Liver (tissue), 9 donors: Measurements from ENCODE around the gene TAB3. TPM values are rescaled to one million over a fixed set of nuclear protein-coding genes. Genes with fewer than 3 reads are reported as not detected.

Experiments
- DNase-seq: peaks from one replicate; pipeline ENCODE4 v3.0.0-alpha.2; 2017; ENCODE audit warnings: low spot score
- H3K27ac ChIP-seq, 2 donors: one replicate each; pipeline ENCODE4 v1.7.0; 2013; ENCODE audit warnings: inconsistent platforms in 2 of 2, low read length in 2 of 2, control low read depth in 1 of 2, low read depth in 1 of 2, mild to moderate bottlenecking in 1 of 2
- H3K27me3 ChIP-seq, 4 donors: one replicate each; pipeline versions ENCODE4 v1.6.1 to v1.7.0; 2013; ENCODE audit warnings: low read length in 3 of 4, inconsistent platforms in 1 of 4, mild to moderate bottlenecking in 1 of 4, moderate library complexity in 1 of 4; ENCODE audit not compliant: control insufficient read depth in 4 of 4, insufficient read depth in 4 of 4
- H3K36me3 ChIP-seq, 4 donors: one replicate each; pipeline versions ENCODE4 v1.6.1 to v1.7.0; 2013; ENCODE audit warnings: low read length in 3 of 4, mild to moderate bottlenecking in 3 of 4, low read depth in 1 of 4, moderate library complexity in 1 of 4; ENCODE audit not compliant: control insufficient read depth in 4 of 4, insufficient read depth in 3 of 4
- H3K4me1 ChIP-seq, 4 donors: one replicate each; pipeline versions ENCODE4 v1.6.1 to v1.7.0; 2013; ENCODE audit warnings: low read length in 3 of 4, mild to moderate bottlenecking in 3 of 4, moderate library complexity in 1 of 4; ENCODE audit not compliant: control insufficient read depth in 4 of 4, insufficient read depth in 4 of 4
- H3K4me3 ChIP-seq, 3 donors: one replicate each; pipeline versions ENCODE4 v1.6.1 to v1.7.0; 2013; ENCODE audit warnings: low read length in 3 of 3, control low read depth in 1 of 3, low read depth in 1 of 3, mild to moderate bottlenecking in 1 of 3
- H3K9ac ChIP-seq, 2 donors: one replicate each; pipeline ENCODE4 v1.7.0; 2013; ENCODE audit warnings: low read length in 2 of 2, mild to moderate bottlenecking in 2 of 2, moderate library complexity in 2 of 2, control low read depth in 1 of 2, low read depth in 1 of 2
- H3K9me3 ChIP-seq, 4 donors: one replicate each; pipeline versions ENCODE4 v1.6.1 to v1.7.0; 2013; ENCODE audit warnings: low read length in 3 of 4; ENCODE audit not compliant: control insufficient read depth in 4 of 4
- FOXA2 ChIP-seq: IDR thresholded peaks from 2 replicates; pipeline ENCODE4 v1.6.1; 2016; ENCODE audit warnings: antibody characterized with exemption
- HNF4A ChIP-seq, 2 donors: conservative IDR thresholded peaks; 2 replicates each; pipeline ENCODE4 v1.6.1; 2016; ENCODE audit warnings: antibody characterized with exemption in 2 of 2, mild to moderate bottlenecking in 2 of 2
- HNF4G ChIP-seq: IDR thresholded peaks from 2 replicates; pipeline ENCODE4 v1.6.1; 2016; ENCODE audit warnings: antibody characterized with exemption
- RXRA ChIP-seq, 2 donors: IDR thresholded peaks; 2 replicates each; pipeline ENCODE4 v1.6.1; 2017 to 2018; ENCODE audit warnings: antibody characterized with exemption in 2 of 2, mild to moderate bottlenecking in 1 of 2
- SP1 ChIP-seq: IDR thresholded peaks from 2 replicates; pipeline ENCODE4 v1.6.1; 2018; ENCODE audit warnings: antibody characterized with exemption, mild to moderate bottlenecking
- YY1 ChIP-seq: IDR thresholded peaks from 2 replicates; pipeline ENCODE4 v1.6.1; 2016; ENCODE audit warnings: antibody characterized with exemption, mild to moderate bottlenecking
- WGBS: extraction: QIAGEN DNeasy Blood & Tissue Kit; methylation state at CpG from one replicate; pipeline ENCODE4 v1.1.7; 2013; 5-methylcytosine and 5-hydroxymethylcytosine counted together
- polyA plus RNA-seq, 2 donors: library from polyadenylated mRNA; stranded (reverse) in 1 of 2; unstranded in 1 of 2; fragments of 200-250 nt in 1 of 2; fragments of >200 nt in 1 of 2; fragmentation: Nextera tagmentation in 1 of 2; extraction: Ambion mirVana in 1 of 2; gene quantifications; one replicate each; pipeline versions ENCODE4 v1.2.1 to v1.2.3, GENCODE V29; 2013 to 2015
- total RNA-seq, 2 donors: library from RNA; depleted of rRNA; stranded (reverse); fragments of >200 nt; gene quantifications; one replicate each; pipeline ENCODE4 v1.2.3, GENCODE V29; 2014
- TF ChIP-seq, protein P1 (sequence below): IDR thresholded peaks from 2 replicates; pipeline ENCODE4 v1.6.1; 2016; ENCODE audit warnings: antibody characterized with exemption
- TF ChIP-seq, protein P2 (sequence below): IDR thresholded peaks from 2 replicates; pipeline ENCODE4 v1.6.1; 2016; ENCODE audit warnings: antibody characterized with exemption, mild to moderate bottlenecking
- TF ChIP-seq, protein P3 (sequence below): IDR thresholded peaks from 2 replicates; pipeline ENCODE4 v1.6.1; 2016; ENCODE audit warnings: antibody characterized with exemption
- TF ChIP-seq, protein P4 (sequence below): IDR thresholded peaks from 2 replicates; pipeline ENCODE4 v1.6.1; 2016; ENCODE audit warnings: antibody characterized with exemption
- donor health status: healthy.
- donor health status: healthy.
- donor health status: healthy.
- donor health status: healthy.
- donor health status: healthy.

The TAB3 gene
- total and polyA plus RNA-seq, 4 donors: 10.0 to 32.2 (median 17.4) TPM

DNA sequence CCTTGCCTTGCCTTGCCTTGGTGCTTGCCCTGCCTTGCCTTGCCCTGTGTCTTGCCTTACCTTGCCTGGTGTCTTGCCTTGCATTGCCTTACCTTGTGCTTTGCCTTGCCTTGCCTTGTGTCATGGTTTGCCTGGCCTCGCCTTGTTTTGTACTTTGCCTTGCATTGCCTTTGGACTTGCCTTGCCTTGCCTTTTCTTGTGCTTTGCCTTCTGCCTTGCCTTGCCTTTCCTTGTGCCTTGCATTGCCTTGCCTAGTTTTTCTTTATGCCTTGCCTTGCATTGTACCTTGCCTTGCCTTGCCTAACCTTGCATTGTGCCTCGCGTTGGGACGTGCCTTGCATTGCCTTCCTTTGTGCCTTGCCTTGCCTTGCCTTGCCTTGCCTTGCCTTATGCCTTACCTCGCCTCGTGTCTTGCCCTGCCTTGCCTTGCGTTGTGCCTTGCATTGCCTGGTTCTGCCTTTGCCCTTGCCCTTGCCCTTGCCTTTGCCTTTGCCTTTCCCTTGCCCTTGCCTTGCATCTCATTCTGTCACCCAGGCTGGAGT is 82.8 kb downstream of the TAB3 start:
- Histone ChIP-seq H3K4me3 (no peak overlapping the region), H3K9ac (no peak overlapping the region), H3K9me3 (peaks cover 0 to 33% (median 6%) of the 10 kb centered on the region in 4 donors), H3K4me1 (no peaks in the 10 kb centered on the region), H3K27me3 (no peaks in the 10 kb centered on the region), H3K36me3 (no peaks in the 10 kb centered on the region), H3K27ac (no peak overlapping the region)
- no peak for DNase-seq
- TF ChIP-seq, protein P1, sequence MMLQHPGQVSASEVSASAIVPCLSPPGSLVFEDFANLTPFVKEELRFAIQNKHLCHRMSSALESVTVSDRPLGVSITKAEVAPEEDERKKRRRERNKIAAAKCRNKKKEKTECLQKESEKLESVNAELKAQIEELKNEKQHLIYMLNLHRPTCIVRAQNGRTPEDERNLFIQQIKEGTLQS: no peak
- TF ChIP-seq YY1 (no peak), HNF4G (no peak), FOXA2 (no peak), RXRA (IDR thresholded peaks at IDR 0.05) (no peak), SP1 (no peak)
- TF ChIP-seq, protein P2, sequence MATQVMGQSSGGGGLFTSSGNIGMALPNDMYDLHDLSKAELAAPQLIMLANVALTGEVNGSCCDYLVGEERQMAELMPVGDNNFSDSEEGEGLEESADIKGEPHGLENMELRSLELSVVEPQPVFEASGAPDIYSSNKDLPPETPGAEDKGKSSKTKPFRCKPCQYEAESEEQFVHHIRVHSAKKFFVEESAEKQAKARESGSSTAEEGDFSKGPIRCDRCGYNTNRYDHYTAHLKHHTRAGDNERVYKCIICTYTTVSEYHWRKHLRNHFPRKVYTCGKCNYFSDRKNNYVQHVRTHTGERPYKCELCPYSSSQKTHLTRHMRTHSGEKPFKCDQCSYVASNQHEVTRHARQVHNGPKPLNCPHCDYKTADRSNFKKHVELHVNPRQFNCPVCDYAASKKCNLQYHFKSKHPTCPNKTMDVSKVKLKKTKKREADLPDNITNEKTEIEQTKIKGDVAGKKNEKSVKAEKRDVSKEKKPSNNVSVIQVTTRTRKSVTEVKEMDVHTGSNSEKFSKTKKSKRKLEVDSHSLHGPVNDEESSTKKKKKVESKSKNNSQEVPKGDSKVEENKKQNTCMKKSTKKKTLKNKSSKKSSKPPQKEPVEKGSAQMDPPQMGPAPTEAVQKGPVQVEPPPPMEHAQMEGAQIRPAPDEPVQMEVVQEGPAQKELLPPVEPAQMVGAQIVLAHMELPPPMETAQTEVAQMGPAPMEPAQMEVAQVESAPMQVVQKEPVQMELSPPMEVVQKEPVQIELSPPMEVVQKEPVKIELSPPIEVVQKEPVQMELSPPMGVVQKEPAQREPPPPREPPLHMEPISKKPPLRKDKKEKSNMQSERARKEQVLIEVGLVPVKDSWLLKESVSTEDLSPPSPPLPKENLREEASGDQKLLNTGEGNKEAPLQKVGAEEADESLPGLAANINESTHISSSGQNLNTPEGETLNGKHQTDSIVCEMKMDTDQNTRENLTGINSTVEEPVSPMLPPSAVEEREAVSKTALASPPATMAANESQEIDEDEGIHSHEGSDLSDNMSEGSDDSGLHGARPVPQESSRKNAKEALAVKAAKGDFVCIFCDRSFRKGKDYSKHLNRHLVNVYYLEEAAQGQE: no peak
- 95% methylated on average over 7 of the region's 7 CpGs for WGBS

DNA sequence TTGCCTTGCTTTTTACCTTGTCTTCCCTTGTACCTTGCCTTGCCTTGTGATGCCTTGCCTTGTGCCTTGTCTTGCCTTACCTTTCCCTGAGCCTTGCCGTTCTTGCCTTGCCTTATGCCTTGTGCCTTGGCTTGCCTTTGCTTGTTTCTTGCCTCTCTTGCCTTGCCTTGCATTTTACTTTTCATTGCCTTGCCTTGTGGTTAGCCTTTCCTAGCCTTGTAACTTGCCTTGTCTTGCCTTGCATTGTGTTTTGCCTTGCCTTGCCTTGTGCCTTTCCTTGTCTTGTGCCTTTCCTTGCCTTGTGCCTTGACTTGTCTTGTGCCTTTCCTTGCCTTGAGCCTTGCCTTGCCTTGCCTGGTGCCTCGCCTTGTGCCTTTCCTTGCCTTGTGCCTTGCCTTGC is 84.6 kb downstream of the TAB3 start:
- TF ChIP-seq, protein P3, sequence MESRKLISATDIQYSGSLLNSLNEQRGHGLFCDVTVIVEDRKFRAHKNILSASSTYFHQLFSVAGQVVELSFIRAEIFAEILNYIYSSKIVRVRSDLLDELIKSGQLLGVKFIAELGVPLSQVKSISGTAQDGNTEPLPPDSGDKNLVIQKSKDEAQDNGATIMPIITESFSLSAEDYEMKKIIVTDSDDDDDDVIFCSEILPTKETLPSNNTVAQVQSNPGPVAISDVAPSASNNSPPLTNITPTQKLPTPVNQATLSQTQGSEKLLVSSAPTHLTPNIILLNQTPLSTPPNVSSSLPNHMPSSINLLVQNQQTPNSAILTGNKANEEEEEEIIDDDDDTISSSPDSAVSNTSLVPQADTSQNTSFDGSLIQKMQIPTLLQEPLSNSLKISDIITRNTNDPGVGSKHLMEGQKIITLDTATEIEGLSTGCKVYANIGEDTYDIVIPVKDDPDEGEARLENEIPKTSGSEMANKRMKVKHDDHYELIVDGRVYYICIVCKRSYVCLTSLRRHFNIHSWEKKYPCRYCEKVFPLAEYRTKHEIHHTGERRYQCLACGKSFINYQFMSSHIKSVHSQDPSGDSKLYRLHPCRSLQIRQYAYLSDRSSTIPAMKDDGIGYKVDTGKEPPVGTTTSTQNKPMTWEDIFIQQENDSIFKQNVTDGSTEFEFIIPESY: no peak
- TF ChIP-seq HNF4G: no peak
- TF ChIP-seq, protein P2: no peak
- no peak for TF ChIP-seq HNF4A (conservative IDR thresholded peaks at IDR 0.05)
- TF ChIP-seq, protein P4, sequence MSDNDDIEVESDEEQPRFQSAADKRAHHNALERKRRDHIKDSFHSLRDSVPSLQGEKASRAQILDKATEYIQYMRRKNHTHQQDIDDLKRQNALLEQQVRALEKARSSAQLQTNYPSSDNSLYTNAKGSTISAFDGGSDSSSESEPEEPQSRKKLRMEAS: no peak
- TF ChIP-seq, protein P1: no peak
- DNase-seq: no peak
- no peaks in the 10 kb centered on the region for H3K27me3 ChIP-seq
- peaks cover 0 to 43% (median 10%) of the 10 kb centered on the region in 4 donors for H3K9me3 ChIP-seq
- 95% methylated on average over 2 of the region's 2 CpGs for WGBS
- H3K27ac ChIP-seq: no peak overlapping the region
- H3K36me3 ChIP-seq: no peaks in the 10 kb centered on the region
- H3K4me1 ChIP-seq: no peaks in the 10 kb centered on the region
- no peak overlapping the region for H3K9ac ChIP-seq
- H3K4me3 ChIP-seq: no peak overlapping the region
